Colon (tissue), 2 donors: ENCODE results near the gene PARD3.

ENCODE experiments used
- FAIRE-seq: peaks from 2 replicates; lab custom pipeline; 2012; peaks lifted over from hg19 to GRCh38; lab: Jason Lieb, UNC
- donor health status: control.
- donor health status: control.

The PARD3 gene

DNA sequence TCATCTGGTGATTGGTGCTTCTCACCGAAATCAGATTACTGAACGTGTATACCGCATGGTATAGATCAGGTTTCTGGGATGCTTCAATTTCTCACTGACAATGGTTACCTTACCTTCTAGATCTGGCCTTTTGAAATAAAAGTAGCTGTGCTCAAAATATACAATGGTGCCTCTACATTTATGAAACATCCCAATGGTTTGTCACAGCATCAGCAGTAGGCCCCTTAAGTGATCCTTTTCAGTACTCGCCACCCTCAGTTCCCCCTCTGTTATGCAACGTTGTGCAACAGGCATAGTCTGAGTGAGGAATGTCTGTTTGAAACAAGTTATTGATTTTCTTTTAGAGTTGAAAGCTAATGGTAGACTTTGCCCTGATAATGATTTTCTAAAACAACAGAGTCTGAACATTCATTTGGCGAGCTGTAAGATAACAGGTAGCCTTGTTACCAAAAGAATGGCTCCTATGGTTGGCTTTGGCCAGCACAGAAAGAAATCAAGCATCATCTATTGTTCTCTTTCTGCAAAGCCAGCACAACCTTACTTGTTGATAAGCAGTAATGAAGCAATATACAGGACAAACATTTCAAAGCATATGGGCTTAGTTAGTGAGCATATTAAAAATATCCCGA lies 693.9 kb downstream of the PARD3 start:
- no peak for FAIRE-seq

DNA sequence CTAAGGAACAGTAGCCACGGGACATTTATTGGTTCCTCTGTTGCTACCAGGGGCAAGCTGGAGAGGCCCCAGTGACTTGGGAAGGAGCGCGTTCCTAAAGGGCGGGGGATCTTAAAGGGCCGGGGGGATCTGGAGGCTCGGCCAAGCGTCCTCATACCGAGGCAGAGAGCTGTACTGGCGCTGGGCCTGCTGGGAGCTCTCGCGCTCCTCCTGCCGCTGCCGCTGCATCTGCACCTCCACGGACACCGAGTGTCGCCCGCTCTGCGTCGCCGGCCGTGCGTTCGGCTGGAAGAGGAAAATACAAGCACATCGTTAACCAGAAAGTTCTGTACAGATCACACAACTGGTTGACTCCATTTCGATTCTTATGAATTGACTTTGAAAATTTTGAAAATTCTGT lies 695.6 kb downstream of the PARD3 start:
- FAIRE-seq: no peak

DNA sequence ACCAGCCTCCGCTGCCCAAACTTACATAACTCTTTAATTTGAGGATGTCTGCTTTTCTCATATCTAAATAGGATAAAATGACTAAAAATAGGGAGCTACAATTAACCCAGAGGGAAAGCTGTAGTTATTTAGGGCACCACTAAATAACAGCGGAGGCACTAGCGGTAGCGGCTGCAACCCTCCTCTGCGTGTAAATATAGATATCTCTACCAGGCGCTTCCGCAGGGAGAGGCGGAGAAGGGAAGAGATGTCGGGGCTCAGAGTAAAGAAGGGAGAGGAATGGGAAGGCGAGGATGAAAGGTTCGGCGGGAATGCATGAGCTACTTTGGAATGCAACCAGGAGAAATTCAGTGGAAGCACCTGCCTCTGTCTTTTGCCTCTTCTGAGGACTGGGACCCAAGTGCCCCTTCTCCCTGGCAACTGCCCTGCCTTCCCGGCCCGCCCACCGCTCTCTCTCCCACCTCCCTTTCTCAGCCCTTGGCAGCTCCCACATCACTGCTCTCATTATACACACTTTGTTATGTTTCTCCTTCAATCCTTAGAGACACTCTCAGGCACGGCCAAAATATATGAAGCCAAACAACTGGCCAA lies 698.3 kb downstream of the PARD3 start:
- FAIRE-seq: no peak

DNA sequence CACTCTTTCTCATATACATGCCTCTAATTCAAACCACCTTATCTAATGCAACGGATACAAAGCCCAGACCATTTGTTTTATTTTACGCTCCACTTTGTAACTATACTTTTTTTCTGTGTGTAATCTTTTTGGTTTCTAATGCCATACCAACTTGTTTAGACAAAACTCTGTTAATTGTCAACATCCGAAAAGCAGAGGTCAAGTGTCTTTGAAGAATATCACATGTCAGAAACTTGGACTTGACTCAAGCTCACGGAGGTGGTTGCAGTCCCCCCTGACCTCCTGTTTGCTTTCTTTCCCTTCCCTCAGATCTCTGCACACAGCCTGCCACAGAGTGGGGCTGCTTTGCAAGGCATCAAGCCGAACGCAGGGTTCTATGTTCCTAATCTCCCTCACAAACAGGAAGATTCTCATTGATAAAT lies 698.9 kb downstream of the PARD3 start:
- FAIRE-seq: no peak

DNA sequence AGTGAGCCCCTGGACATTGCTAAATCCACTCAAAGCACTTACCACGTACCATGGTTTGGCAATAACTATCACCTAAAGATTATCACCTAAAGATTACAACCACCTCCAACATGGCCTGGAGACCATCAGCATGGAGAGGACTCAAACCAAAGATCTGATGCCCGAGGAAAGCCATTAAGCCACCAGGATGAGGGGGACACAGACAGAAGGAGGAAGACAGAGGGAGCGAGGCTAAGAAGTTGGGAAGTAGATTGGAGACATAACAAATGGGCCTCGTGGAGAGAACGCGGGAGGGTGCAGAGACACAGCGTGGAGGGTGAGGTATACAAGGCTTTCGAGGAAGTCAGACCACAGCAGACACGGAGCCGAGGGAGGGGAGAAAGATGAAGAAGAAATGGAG lies 700.2 kb downstream of the PARD3 start:
- no peak for FAIRE-seq

DNA sequence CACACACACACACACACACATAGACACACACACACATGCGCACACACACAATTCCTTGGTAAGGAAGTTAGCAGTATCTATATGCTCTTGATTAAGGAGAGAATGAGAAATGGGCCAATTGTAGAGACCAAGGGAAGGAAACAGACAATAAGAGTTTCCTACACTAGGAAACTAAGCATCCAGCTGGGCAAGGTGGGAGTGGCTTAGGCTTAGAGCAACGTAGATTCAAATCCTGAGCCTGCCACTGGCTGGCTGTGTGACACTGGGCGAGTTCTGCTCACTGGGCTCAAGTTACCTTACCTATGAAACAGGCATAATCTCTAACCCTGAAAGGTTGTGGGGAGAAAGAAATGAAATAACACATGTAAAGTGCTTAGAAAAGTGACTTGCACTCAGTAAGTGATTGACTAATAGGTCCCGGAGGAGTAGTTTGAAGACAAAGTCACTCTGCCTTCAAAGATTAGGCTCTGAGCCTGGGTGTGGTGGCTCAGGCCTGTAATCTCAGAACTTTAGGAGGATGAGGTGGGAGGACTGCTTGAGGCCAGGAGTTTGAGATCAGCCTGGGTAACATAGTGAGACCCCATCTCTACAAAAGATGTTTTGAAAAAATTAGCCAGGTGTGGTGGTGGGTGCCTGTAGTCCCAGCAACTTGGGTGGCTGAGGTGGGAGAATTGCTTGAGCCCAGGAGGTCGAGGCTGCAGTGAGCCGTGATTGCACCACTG lies 701.4 kb downstream of the PARD3 start:
- no peak for FAIRE-seq

DNA sequence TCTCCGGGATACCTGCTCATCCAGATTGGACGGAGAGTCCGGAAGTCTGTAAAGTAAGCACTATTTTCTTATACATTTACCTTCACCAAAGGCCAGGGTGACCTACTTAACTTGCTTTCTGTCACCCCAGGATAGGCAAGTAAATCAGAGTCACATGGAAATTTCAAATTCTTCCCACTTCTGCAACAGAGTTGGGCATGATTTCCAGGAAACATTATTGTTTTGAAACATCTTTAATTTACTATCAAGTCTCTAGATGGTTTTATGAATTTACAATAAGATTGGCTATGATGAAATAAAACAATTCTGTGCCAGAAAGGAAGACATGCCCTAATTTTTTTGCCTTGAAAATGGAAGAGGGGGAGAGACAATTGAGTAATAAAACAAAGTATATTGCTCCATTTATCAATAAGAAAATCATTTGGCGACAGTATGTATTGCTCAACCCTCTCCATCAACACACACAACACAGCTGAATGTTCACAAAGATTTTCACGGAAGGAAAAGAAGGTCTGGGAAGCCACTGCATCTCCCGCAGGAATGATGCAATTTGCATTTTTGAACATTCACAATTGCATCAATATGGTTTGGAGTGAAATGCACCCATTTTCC lies 702.8 kb downstream of the PARD3 start:
- no peak for FAIRE-seq

DNA sequence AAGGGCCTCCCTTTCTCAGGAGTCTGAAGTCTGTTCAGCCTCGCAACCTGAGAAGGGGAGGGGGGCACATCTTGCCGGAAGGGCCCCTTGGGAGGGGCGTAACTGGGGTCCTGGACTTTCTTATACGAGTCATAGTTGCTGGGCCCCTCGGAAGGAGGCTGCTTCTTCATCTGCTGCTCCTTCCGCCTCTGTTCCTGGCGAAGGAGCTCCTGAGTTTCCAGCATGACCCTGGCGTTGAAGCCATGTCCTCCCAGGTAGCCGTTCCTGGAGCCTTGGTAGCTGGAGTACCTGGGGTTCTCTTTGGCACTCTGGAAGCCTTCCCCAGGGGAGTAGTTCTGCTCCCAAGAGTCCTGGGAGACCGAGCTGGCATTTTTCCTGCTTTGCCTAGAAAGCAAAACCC lies 703.9 kb downstream of the PARD3 start:
- no peak for FAIRE-seq

DNA sequence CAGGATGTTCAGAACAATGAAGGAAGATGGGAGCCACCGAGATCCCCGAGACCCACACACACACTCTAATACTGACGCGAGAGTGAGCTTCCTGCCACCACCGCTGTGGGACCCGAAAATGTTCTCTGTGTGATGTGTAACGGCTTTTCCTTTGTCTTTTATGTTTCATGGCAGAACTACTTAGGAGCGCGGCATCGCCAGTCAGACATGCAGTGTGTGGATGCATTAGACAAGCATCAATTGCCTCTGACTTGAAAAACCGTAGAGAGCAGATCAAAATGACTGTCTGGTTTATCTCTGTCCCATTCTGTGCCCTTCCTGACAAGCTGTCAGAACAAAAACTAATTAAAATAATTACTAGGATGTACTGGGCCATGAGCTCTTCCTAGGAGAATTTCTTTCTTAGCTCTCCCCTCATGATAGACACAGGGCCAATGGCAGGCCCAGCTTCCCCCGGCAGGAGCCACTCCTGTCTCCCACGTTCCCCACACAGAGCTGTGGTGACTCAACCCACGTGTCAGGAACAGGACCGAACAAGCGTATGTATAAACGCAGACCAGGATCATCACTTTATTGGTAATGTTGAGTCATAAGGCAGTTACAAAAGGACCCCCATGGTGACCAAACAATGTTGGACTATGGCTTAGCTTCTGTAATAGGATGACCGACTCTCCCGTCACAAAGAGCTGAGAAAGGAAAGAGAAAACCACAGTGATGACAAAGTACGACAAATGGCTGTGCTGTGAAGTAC lies 705.0 kb downstream of the PARD3 start:
- FAIRE-seq: no peak

DNA sequence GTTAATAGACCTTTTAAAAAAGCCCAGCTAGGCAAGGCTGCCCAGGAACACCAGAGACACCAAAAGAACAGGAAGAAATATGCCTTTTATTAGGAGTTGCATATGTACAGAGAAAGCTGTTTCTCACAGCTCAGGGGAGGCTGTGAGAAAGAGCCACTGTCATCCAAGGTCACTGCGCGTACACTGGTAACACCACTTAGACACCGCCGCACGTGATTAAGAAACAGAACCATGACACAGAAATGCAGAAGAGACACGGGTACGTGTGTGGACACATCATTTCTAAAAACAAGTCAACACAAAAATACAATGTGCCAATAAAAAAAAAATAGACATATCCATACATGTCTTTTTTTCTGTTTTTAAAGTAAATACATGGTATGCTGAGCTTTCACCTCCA lies 705.6 kb downstream of the PARD3 start:
- FAIRE-seq: no peak

DNA sequence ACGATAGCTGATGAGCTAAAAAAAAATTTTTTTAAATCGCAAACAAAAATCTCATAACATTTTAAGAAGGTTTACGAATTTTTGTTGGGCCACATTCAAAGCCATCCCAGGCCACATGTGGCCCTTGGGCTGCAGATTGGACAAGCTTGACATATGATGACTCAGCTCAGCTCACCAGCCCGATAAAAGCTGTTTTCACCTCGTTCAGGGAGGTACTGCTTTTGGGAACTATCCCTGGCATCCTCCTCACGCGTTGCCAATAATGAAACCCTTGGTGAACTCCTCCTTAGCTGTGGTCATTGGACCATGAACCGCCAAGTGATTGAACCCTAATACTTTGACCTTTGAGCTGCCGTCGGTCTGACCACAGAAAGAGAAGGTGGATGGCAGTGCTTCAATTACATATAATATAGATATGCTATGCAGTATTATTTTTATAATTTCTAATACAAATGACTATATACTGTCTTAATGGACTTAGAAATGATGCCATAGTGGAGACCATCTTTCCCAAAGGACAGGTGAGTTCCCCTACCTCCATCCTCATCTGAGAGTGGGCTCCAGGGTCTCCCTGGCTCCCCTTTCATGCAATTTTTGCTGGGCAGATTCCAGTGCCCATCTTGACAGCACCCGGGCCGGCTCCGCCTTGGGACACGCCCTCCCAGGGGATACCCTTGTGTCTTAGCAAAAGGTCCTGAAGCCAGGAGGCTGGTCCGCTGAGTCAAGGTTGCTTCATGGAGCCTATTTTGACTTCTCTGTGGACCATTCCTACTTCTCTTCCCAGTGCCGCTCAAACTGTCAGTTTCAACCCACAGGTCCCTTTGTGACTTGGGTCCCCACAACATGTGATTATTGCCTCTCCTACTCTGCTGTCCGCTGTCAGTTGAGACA lies 707.2 kb downstream of the PARD3 start:
- no peak for FAIRE-seq

DNA sequence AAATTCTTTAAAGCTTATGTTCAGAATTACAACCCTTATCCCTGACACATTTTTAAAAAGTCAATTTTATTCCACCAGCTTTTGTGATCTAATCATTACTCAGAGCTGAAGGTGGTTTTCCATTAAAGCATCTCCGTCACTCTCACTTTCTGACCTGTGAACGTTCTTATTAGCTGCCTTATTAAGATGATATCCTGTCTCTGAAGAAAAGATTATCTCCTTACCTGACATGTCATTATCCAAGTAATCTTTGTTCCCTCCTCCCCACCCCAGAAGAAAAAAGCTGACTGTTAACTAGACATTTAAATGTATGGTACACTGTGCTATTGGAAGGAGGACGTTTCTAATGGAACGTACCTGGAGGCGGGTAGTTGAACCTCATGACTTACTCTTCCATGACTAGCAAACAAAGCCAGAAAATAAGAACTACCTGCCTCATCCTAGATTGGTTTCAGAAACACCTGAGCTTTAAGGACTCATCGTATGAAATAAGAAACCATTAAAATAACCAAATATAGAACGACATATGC lies 708.7 kb downstream of the PARD3 start:
- FAIRE-seq: no peak

DNA sequence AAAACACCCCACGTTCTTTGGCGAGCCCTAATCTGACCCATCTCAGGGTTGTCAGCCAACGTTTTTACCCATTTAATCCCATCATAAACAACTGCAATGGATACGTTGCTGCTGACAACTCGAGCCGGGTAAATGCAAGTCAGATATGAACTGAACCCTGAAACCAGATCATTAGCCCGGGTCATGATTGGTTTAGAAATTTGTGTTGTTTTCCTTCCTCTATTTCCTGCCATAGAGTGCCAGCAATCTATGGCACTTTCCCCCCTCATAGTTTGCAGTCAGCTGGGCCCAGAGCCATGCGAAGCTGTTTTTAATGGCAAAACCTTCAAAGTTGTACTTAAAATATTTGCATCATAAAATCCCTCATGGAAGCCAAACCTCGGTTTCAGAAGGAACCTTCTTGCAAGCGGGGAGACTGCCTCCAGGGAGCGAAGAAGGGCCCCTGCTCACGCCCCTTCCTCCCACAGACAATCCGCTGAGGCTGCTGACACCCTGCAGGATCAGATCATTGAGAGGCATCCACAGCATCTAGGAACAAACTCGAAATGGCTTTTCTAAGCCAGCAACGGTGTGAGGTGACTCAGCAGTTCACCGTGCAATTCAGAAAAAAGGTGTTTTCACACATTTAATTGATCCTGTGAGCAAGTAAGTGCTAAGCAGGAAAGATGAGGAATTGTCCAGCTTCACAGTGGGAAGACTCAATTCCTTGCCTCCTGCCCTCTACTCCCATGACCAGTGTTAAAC lies 710.1 kb downstream of the PARD3 start:
- no peak for FAIRE-seq

DNA sequence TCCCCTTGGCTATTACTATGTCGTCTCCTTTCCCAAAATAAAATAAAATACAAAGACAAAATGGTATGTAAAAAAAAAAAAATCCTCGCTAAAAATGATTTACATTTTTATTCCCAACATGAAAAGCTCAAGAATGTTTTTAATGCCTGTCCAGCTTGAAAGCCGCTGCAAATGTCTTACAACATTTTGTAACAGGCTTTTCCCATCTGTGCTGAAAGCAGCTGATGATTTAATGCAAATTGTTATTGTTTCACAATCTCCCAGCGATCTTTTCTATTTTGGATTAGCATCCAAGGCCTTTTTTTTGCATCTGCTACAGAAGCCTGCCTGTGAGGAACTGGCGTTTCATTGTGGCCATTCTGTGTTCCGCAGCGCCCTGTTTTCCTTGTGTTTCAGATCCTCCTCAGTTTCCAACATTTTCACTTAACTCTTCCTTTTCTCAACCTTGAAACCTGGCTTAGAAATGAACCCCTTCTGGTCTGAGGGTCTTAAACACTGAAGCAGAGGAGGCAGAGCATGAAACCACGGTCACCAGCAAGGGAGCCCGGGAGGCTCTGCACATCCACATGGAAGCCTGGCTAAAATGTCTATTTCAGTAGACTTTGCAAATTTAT lies 712.1 kb downstream of the PARD3 start:
- no peak for FAIRE-seq

DNA sequence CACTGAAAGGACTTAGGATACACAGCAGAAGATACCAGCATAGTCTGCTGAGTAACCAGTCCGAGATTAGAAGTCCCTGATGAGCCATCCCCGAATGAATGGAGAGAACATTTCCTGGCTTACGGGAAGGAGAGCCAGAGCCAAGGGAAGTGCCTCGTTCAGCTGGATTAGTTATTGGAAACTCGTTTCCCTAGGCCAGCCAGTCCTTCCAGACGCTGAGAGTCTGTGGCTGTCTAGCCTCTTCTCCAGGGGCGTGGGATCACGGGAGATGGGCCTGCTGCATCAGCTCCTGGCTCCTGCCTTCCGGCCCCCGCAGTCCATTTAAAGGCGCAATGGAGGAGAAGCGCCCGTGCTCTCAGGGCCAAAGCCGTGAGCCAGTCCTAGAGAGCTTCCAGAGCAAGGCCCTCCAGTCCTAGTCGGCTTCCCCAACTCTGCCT lies 712.8 kb downstream of the PARD3 start:
- no peak for FAIRE-seq

DNA sequence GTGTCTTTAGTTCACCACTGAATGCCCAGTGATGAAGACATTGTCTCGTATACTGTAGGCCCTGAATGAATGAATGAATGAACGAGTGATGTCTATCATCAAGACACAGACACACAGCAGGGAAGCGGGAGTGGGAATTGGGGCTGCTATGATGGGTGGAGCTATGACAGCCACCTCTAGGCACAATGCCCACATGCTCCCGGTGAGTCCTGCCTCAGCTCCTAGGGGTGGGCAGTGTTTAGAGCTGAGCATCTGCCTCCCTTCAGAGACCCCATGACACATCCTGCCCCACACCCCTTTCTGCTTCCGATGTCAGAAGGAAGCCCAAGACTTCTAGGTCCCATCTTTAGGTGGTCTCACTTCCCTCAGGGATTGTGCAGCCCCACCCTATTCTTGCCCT lies 714.1 kb downstream of the PARD3 start:
- no peak for FAIRE-seq

DNA sequence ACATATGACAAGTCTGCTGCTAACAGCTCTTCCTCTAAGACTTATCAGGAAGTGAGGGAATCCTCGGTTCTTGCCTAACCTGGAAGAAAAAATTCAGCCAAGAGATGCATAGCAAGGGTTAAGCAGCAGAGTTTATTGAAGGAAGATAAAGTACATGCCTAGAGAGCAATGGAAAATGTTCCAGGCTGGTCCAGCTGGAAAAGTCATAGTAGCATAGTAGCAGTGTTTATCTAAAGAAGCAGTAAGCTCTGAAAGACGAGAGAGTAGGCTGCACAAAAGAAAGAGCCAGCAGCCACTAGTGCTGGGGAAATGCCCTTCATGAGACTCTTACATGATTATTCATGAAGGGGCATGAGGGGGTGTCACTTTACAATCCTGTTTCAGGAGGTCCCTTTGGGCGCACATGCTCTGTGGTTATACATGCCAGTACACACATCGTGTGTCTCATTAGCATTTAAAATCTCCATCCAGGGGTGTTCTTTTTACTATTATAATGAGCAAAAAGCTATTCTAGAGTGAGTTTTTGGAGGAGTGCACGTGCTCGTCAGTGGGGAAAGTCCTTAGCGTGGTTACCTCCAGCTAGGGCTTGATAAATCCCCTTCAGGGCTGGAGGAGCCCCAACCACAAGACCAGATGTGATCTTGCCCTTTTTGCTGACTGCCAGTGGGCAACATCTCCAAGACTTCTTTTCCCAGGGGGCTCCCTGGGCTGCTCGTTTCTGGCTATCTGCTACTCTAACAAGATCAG lies 716.1 kb downstream of the PARD3 start:
- FAIRE-seq: no peak

DNA sequence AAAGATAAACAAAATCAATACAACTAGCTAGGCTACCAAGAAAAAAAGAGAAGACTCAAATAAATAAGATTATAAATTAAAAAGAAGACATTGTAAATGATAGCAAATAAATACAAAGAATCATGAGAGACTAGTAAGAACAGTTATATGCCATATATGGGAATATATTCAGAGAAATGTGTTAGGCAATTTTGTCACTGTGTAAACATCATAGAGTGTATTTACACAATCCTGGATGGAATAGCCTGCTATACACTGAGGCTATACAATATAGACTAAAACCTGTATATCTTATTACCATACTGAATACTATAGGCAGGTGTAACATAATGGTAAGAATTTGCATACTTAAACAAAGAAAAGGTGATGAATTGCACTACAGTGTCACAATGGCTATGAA lies 717.4 kb downstream of the PARD3 start:
- no peak for FAIRE-seq

DNA sequence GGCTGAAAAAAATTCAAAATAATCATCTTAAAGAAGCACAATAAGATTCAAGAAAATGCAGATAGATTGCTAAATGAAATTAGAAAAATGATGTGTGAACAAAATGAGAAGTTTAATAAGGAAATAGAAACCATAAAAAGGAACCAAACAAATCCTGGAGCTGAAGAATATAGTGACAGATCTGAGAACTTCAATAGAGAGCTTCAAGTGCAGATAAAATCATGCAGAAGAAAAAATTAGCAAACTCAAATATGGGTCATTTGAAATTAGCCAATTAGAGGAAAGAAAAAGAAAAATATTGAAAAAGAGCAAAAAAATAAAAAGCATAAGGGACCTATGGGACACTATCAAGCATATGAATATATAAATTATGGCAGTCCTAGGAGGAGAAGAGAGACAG lies 720.1 kb downstream of the PARD3 start:
- FAIRE-seq: no peak
